ENCODE measurements around the gene PPP1R2.

Gene PPP1R2

GRCh38 chr3:195554458-195554857 is 11.3 kb upstream of the PPP1R2 start:
- Histone ChIP-seq H3K27me3 (ENCODE audit: control insufficient read depth in 5 of 5, insufficient read depth in 4 of 5, low read length in 5 of 5) (no peaks in the 10 kb centered on the region), H3K4me3 (ENCODE audit: low read depth in 1 of 5, low read length in 5 of 5) (no peak overlapping the region), H3K9me3 (ENCODE audit: control insufficient read depth in 5 of 5, low read length in 5 of 5) (no peaks in the 10 kb centered on the region), H3K36me3 (ENCODE audit: control insufficient read depth in 5 of 5, insufficient read depth in 5 of 5, low read length in 5 of 5) (no peaks in the 10 kb centered on the region), H3K27ac (ENCODE audit: low read depth, low read length) (no peak overlapping the region), H3K4me1 (ENCODE audit: control insufficient read depth in 5 of 5, insufficient read depth in 5 of 5, low read length in 5 of 5) (peaks cover 2 to 19% (median 13%) of the 10 kb centered on the region in 5 donors), H3K9ac (ENCODE audit: low read length in 5 of 5) (no peak overlapping the region)

GRCh38 chr3:195553268-195553667 is 10.1 kb upstream of the PPP1R2 start:
- H3K27me3 ChIP-seq (ENCODE audit: control insufficient read depth in 5 of 5, insufficient read depth in 4 of 5, low read length in 5 of 5) = no peaks in the 10 kb centered on the region
- no peak overlapping the region for H3K27ac ChIP-seq (ENCODE audit: low read depth, low read length)
- no peak overlapping the region for H3K9ac ChIP-seq (ENCODE audit: low read length in 5 of 5)
- H3K4me3 ChIP-seq (ENCODE audit: low read depth in 1 of 5, low read length in 5 of 5) = no peak overlapping the region
- peaks cover 2 to 19% (median 13%) of the 10 kb centered on the region in 5 donors for H3K4me1 ChIP-seq (ENCODE audit: control insufficient read depth in 5 of 5, insufficient read depth in 5 of 5, low read length in 5 of 5)
- no peaks in the 10 kb centered on the region for H3K36me3 ChIP-seq (ENCODE audit: control insufficient read depth in 5 of 5, insufficient read depth in 5 of 5, low read length in 5 of 5)
- H3K9me3 ChIP-seq (ENCODE audit: control insufficient read depth in 5 of 5, low read length in 5 of 5) = no peaks in the 10 kb centered on the region

- no peak overlapping the region for H3K27ac ChIP-seq (ENCODE audit: low read depth, low read length)
- H3K9me3 ChIP-seq (ENCODE audit: control insufficient read depth in 5 of 5, low read length in 5 of 5) = no peaks in the 10 kb centered on the region
- no peak overlapping the region for H3K4me3 ChIP-seq (ENCODE audit: low read depth in 1 of 5, low read length in 5 of 5)
- H3K4me1 ChIP-seq (ENCODE audit: control insufficient read depth in 5 of 5, insufficient read depth in 5 of 5, low read length in 5 of 5) = peaks cover 2 to 19% (median 16%) of the 10 kb centered on the region in 5 donors
- H3K36me3 ChIP-seq (ENCODE audit: control insufficient read depth in 5 of 5, insufficient read depth in 5 of 5, low read length in 5 of 5) = no peaks in the 10 kb centered on the region
- no peak overlapping the region for H3K9ac ChIP-seq (ENCODE audit: low read length in 5 of 5)
- no peaks in the 10 kb centered on the region for H3K27me3 ChIP-seq (ENCODE audit: control insufficient read depth in 5 of 5, insufficient read depth in 4 of 5, low read length in 5 of 5)
Measured at GRCh38 chr3:195551381-195551978, 8.4 kb upstream of the PPP1R2 start.

GRCh38 chr3:195550723-195551122 is 7.6 kb upstream of the PPP1R2 start:
- no peaks in the 10 kb centered on the region for H3K27me3 ChIP-seq (ENCODE audit: control insufficient read depth in 5 of 5, insufficient read depth in 4 of 5, low read length in 5 of 5)
- peaks cover 2 to 25% (median 19%) of the 10 kb centered on the region in 5 donors for H3K4me1 ChIP-seq (ENCODE audit: control insufficient read depth in 5 of 5, insufficient read depth in 5 of 5, low read length in 5 of 5)
- H3K36me3 ChIP-seq (ENCODE audit: control insufficient read depth in 5 of 5, insufficient read depth in 5 of 5, low read length in 5 of 5) = no peaks in the 10 kb centered on the region
- H3K4me3 ChIP-seq (ENCODE audit: low read depth in 1 of 5, low read length in 5 of 5) = no peak overlapping the region
- no peaks in the 10 kb centered on the region for H3K9me3 ChIP-seq (ENCODE audit: control insufficient read depth in 5 of 5, low read length in 5 of 5)
- H3K27ac ChIP-seq (ENCODE audit: low read depth, low read length) = no peak overlapping the region
- no peak overlapping the region for H3K9ac ChIP-seq (ENCODE audit: low read length in 5 of 5)

- H3K9ac ChIP-seq (ENCODE audit: low read length in 5 of 5) = no peak overlapping the region
- no peaks in the 10 kb centered on the region for H3K36me3 ChIP-seq (ENCODE audit: control insufficient read depth in 5 of 5, insufficient read depth in 5 of 5, low read length in 5 of 5)
- H3K27ac ChIP-seq (ENCODE audit: low read depth, low read length) = no peak overlapping the region
- no peak overlapping the region for H3K4me3 ChIP-seq (ENCODE audit: low read depth in 1 of 5, low read length in 5 of 5)
- no peaks in the 10 kb centered on the region for H3K9me3 ChIP-seq (ENCODE audit: control insufficient read depth in 5 of 5, low read length in 5 of 5)
- H3K27me3 ChIP-seq (ENCODE audit: control insufficient read depth in 5 of 5, insufficient read depth in 4 of 5, low read length in 5 of 5) = no peaks in the 10 kb centered on the region
- H3K4me1 ChIP-seq (ENCODE audit: control insufficient read depth in 5 of 5, insufficient read depth in 5 of 5, low read length in 5 of 5) = peaks cover 2 to 29% (median 19%) of the 10 kb centered on the region in 5 donors
Measured at GRCh38 chr3:195549931-195550519, 6.9 kb upstream of the PPP1R2 start.

- H3K27me3 ChIP-seq (ENCODE audit: control insufficient read depth in 5 of 5, insufficient read depth in 4 of 5, low read length in 5 of 5) = no peaks in the 10 kb centered on the region
- H3K9me3 ChIP-seq (ENCODE audit: control insufficient read depth in 5 of 5, low read length in 5 of 5) = no peaks in the 10 kb centered on the region
- no peak overlapping the region for H3K27ac ChIP-seq (ENCODE audit: low read depth, low read length)
- no peak overlapping the region for H3K4me3 ChIP-seq (ENCODE audit: low read depth in 1 of 5, low read length in 5 of 5)
- no peak overlapping the region for H3K9ac ChIP-seq (ENCODE audit: low read length in 5 of 5)
- H3K36me3 ChIP-seq (ENCODE audit: control insufficient read depth in 5 of 5, insufficient read depth in 5 of 5, low read length in 5 of 5) = no peaks in the 10 kb centered on the region
- peaks cover 6 to 39% (median 28%) of the 10 kb centered on the region in 5 donors for H3K4me1 ChIP-seq (ENCODE audit: control insufficient read depth in 5 of 5, insufficient read depth in 5 of 5, low read length in 5 of 5)
Measured at GRCh38 chr3:195548987-195549386, 5.9 kb upstream of the PPP1R2 start.

GRCh38 chr3:195548501-195548900 is 5.4 kb upstream of the PPP1R2 start:
- Histone ChIP-seq H3K27ac (ENCODE audit: low read depth, low read length) (no peak overlapping the region), H3K9ac (ENCODE audit: low read length in 5 of 5) (no peak overlapping the region), H3K4me1 (ENCODE audit: control insufficient read depth in 5 of 5, insufficient read depth in 5 of 5, low read length in 5 of 5) (peaks cover 6 to 44% (median 33%) of the 10 kb centered on the region in 5 donors)

GRCh38 chr3:195548006-195548405 is 4.9 kb upstream of the PPP1R2 start:
- Histone ChIP-seq H3K9ac (ENCODE audit: low read length in 5 of 5) (no peak overlapping the region), H3K4me1 (ENCODE audit: control insufficient read depth in 5 of 5, insufficient read depth in 5 of 5, low read length in 5 of 5) (peaks cover 6 to 46% (median 33%) of the 10 kb centered on the region in 5 donors), H3K27ac (ENCODE audit: low read depth, low read length) (no peak overlapping the region), H3K9me3 (ENCODE audit: control insufficient read depth in 5 of 5, low read length in 5 of 5) (no peaks in the 10 kb centered on the region), H3K27me3 (ENCODE audit: control insufficient read depth in 5 of 5, insufficient read depth in 4 of 5, low read length in 5 of 5) (no peaks in the 10 kb centered on the region), H3K36me3 (ENCODE audit: control insufficient read depth in 5 of 5, insufficient read depth in 5 of 5, low read length in 5 of 5) (no peaks in the 10 kb centered on the region), H3K4me3 (ENCODE audit: low read depth in 1 of 5, low read length in 5 of 5) (no peak overlapping the region)

More at GRCh38 chr3:195548501-195548900, 5.4 kb upstream of the PPP1R2 start:
- no peak overlapping the region for H3K4me3 ChIP-seq (ENCODE audit: low read depth in 1 of 5, low read length in 5 of 5)
- H3K27me3 ChIP-seq (ENCODE audit: control insufficient read depth in 5 of 5, insufficient read depth in 4 of 5, low read length in 5 of 5) = no peaks in the 10 kb centered on the region
- H3K36me3 ChIP-seq (ENCODE audit: control insufficient read depth in 5 of 5, insufficient read depth in 5 of 5, low read length in 5 of 5) = no peaks in the 10 kb centered on the region
- no peaks in the 10 kb centered on the region for H3K9me3 ChIP-seq (ENCODE audit: control insufficient read depth in 5 of 5, low read length in 5 of 5)

- no peaks in the 10 kb centered on the region for H3K9me3 ChIP-seq (ENCODE audit: control insufficient read depth in 5 of 5, low read length in 5 of 5)
- no peak overlapping the region for H3K4me3 ChIP-seq (ENCODE audit: low read depth in 1 of 5, low read length in 5 of 5)
- no peaks in the 10 kb centered on the region for H3K36me3 ChIP-seq (ENCODE audit: control insufficient read depth in 5 of 5, insufficient read depth in 5 of 5, low read length in 5 of 5)
- no peaks in the 10 kb centered on the region for H3K27me3 ChIP-seq (ENCODE audit: control insufficient read depth in 5 of 5, insufficient read depth in 4 of 5, low read length in 5 of 5)
- no peak overlapping the region for H3K27ac ChIP-seq (ENCODE audit: low read depth, low read length)
- H3K9ac ChIP-seq (ENCODE audit: low read length in 5 of 5) = no peak overlapping the region
- peaks cover 8 to 52% (median 40%) of the 10 kb centered on the region in 5 donors for H3K4me1 ChIP-seq (ENCODE audit: control insufficient read depth in 5 of 5, insufficient read depth in 5 of 5, low read length in 5 of 5)
Measured at GRCh38 chr3:195546130-195546560, 3.0 kb upstream of the PPP1R2 start.

- peak overlapping the region; percentile 80 for H3K27ac ChIP-seq (ENCODE audit: low read depth, low read length)
- no peaks in the 10 kb centered on the region for H3K9me3 ChIP-seq (ENCODE audit: control insufficient read depth in 5 of 5, low read length in 5 of 5)
- no peaks in the 10 kb centered on the region for H3K27me3 ChIP-seq (ENCODE audit: control insufficient read depth in 5 of 5, insufficient read depth in 4 of 5, low read length in 5 of 5)
- H3K36me3 ChIP-seq (ENCODE audit: control insufficient read depth in 5 of 5, insufficient read depth in 5 of 5, low read length in 5 of 5) = no peaks in the 10 kb centered on the region
- peak overlapping the region in 2 of 5 donors; percentile 19 to 64 for H3K9ac ChIP-seq (ENCODE audit: low read length in 5 of 5)
- peak overlapping the region in 2 of 5 donors; percentile 13 to 76 for H3K4me3 ChIP-seq (ENCODE audit: low read depth in 1 of 5, low read length in 5 of 5)
- H3K4me1 ChIP-seq (ENCODE audit: control insufficient read depth in 5 of 5, insufficient read depth in 5 of 5, low read length in 5 of 5) = peaks cover 8 to 60% (median 43%) of the 10 kb centered on the region in 5 donors
Measured at GRCh38 chr3:195544634-195545033, 1.5 kb upstream of the PPP1R2 start.
